ENCODE results near the gene COX19. TPM values are rescaled to one million over a fixed set of nuclear protein-coding genes. Genes with fewer than 3 reads are reported as not detected.

The COX19 gene
- total RNA-seq, 4 donors from 2014 or later = 2.6 to 32.5 (median 20.1) TPM

GRCh38 chr7:932651-932975, 42.7 kb downstream of the COX19 start:
- no peaks in the 10 kb centered on the region for H3K4me1 ChIP-seq
- intact Hi-C loops (cut with DNase I; ENCODE audit: low total_unique reads) = no loop called here
- no peak overlapping the region for H3K27ac ChIP-seq
- no peaks in the 10 kb centered on the region for H3K36me3 ChIP-seq
- no peak for DNase-seq
- H3K27me3 ChIP-seq = no peaks in the 10 kb centered on the region
- TF ChIP-seq POLR2A (IDR thresholded peaks at IDR 0.05) = no peak
- no peak for TF ChIP-seq CTCF (IDR thresholded peaks at IDR 0.05)
- H3K9me3 ChIP-seq = no peaks in the 10 kb centered on the region
- H3K4me3 ChIP-seq = no peak overlapping the region

- no peak for DNase-seq
- no peak for TF ChIP-seq CTCF (IDR thresholded peaks at IDR 0.05)
- Histone ChIP-seq H3K27ac (no peak overlapping the region), H3K27me3 (no peaks in the 10 kb centered on the region), H3K36me3 (no peaks in the 10 kb centered on the region), H3K4me1 (no peaks in the 10 kb centered on the region), H3K9me3 (no peaks in the 10 kb centered on the region), H3K4me3 (no peak overlapping the region)
- intact Hi-C loops (cut with DNase I; ENCODE audit: low total_unique reads) = no loop called here
Measured at GRCh38 chr7:931871-932650, 43.3 kb downstream of the COX19 start.

GRCh38 chr7:930975-931758, 44.2 kb downstream of the COX19 start:
- H3K4me3 ChIP-seq = no peak overlapping the region
- intact Hi-C loops (cut with DNase I; ENCODE audit: low total_unique reads) = no loop called here
- H3K4me1 ChIP-seq = no peaks in the 10 kb centered on the region
- no peaks in the 10 kb centered on the region for H3K36me3 ChIP-seq
- H3K9me3 ChIP-seq = no peaks in the 10 kb centered on the region
- no peak for TF ChIP-seq POLR2A (IDR thresholded peaks at IDR 0.05)
- TF ChIP-seq CTCF (IDR thresholded peaks at IDR 0.05) = no peak
- no peak overlapping the region for H3K27ac ChIP-seq
- H3K27me3 ChIP-seq = no peaks in the 10 kb centered on the region
- DNase-seq = no peak

GRCh38 chr7:929311-929711, 46.0 kb downstream of the COX19 start:
- Histone ChIP-seq H3K27ac (no peak overlapping the region), H3K4me1 (peaks cover 0 to 5% of the 10 kb centered on the region in 2 donors), H3K36me3 (no peaks in the 10 kb centered on the region), H3K9me3 (no peaks in the 10 kb centered on the region), H3K4me3 (no peak overlapping the region), H3K27me3 (no peaks in the 10 kb centered on the region)
- TF ChIP-seq POLR2A (IDR thresholded peaks at IDR 0.05) = no peak
- intact Hi-C loops (cut with DNase I; ENCODE audit: low total_unique reads) = no loop called here
- DNase-seq = peak in 1 of 2 donors; percentile 4

GRCh38 chr7:927031-927671, 48.2 kb downstream of the COX19 start:
- intact Hi-C loops (cut with DNase I; ENCODE audit: low total_unique reads) = no loop called here
- TF ChIP-seq CTCF (IDR thresholded peaks at IDR 0.05) (no peak), POLR2A (IDR thresholded peaks at IDR 0.05) (no peak)
- H3K36me3 ChIP-seq = no peaks in the 10 kb centered on the region
- peaks cover 0 to 5% of the 10 kb centered on the region in 2 donors for H3K4me1 ChIP-seq
- DNase-seq = peak in 1 of 2 donors; percentile 15
- H3K27ac ChIP-seq = no peak overlapping the region
- no peaks in the 10 kb centered on the region for H3K9me3 ChIP-seq
- H3K27me3 ChIP-seq = no peaks in the 10 kb centered on the region
- no peak overlapping the region for H3K4me3 ChIP-seq

Data from uterus (tissue), 4 donors.